Pons (tissue), 1 donor: ENCODE measurements around the gene IFNLR1.

Source experiments
- DNase-seq: peaks from one replicate; pipeline ENCODE4 v3.0.0-alpha.2; 2016; ENCODE audit warnings: low spot score

The IFNLR1 gene

DNA sequence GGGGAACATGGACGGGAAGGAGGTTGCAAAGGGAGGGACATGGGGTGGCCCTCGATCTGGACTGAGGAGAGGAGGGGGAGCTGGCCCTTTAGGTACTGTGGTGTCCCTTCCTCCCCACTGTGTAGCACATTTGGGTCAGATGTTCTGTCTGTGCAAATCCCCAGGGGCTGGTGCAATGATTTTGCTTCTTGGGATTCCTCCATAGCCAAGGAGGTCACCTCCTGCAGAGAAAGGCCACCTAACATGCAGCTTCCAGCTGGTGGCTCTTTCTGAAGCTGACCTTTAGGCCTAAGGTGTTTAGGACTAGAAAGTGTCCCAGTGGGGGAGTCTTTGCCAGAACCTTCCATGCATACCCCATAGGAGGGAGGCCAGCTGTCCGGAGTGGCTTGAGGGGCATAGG is 66.1 kb downstream of the IFNLR1 start:
- DNase-seq, result no peak

DNA sequence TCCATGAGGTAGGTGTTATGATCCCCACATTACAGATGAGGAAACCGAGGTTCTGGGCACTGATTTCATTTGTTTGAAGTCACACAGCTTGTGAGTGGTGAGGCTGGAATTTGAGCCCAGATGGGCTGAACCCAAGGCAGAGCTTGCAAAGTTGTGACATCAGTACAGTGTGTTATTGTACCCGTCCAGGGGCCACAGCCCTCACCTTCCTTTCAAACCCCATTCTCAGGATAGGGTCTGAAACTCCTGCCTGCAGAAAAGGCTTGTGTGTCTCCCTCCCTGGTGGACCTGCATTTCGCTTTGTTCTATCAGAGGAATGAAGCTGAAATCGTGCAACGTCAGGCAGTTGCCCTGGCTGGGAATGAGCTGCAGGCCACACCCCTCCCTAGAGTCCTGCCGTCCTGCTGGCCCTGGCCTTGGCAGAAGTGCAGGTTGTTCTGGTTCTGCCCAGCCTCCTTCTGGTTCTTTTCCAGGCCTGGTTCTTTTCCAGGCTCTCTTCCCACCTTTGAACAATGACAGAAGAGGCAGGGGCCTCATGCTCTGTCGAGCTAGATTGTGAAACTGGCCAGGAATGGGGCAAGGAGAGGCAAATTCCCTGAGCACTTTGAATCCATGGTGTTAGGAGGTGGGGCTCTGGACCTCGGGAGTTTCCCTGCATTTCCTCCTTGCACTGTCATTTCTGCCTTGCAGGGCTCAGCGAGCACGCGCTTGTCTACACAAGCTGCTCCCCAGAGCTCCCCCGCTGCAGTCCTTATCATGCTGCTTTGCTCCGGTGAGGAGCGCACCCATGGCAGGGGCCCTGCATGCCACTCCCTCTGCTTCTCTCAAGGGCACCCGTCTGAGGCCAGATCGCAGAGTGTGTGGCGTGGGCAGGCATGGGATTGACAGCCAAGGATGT is 67.0 kb downstream of the IFNLR1 start:
- no peak for DNase-seq

DNA sequence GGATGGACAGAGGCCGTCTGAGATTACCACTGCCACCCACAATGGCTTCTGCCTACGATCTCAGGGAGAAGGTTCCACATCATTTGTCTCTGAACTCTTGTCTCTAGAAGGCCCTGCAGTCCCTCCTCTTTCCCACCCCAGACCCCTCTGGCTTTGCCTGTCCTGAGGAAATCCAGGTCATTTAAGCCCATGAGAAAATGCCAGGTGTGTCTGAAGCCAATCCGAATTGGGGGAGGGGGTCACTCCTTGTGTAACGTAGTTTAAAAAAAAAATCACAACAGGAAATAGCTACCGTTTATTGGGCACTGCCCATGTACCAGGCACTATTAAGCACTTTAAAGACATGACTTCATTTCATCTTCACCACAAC is 67.6 kb downstream of the IFNLR1 start:
- DNase-seq, result no peak

DNA sequence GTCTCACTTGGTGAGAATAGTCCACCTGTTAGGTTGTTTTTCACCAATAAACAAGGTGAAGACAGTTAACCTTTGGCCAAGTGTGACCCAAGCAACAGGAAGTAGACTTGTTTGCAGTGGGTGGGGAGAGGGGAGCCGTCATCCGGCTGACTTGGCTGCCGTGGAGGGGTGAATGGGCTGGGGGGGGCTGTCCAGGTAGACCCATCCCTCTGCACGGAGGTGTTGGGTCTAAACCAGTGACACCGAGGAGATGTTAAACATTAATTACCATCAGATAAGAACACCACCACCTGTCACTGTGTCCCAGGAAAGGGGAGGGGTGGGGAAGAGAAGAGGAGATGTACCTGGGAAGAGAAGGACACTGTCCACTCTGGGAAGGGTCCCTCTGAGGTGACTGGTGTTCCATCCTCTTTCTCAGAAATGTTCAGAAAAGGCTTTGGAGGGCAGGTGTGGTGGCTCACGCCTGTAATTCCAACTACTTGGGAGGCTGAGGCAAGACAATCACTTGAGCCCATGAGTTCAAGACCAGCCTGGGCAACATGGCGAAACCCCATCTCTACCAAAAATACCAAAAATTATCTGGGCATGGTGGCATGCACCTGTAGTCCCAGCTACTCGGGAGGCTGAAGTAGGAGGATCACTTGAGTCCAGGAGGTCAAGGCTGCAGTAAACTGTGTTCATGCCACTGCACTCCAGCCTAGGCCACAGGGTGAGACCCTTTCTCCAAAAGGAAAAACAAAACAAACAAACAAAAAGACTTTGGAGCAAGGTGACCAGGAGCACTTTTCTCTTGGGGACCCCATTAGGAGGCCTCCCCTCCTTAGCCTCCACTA is 68.5 kb downstream of the IFNLR1 start:
- no peak for DNase-seq

DNA sequence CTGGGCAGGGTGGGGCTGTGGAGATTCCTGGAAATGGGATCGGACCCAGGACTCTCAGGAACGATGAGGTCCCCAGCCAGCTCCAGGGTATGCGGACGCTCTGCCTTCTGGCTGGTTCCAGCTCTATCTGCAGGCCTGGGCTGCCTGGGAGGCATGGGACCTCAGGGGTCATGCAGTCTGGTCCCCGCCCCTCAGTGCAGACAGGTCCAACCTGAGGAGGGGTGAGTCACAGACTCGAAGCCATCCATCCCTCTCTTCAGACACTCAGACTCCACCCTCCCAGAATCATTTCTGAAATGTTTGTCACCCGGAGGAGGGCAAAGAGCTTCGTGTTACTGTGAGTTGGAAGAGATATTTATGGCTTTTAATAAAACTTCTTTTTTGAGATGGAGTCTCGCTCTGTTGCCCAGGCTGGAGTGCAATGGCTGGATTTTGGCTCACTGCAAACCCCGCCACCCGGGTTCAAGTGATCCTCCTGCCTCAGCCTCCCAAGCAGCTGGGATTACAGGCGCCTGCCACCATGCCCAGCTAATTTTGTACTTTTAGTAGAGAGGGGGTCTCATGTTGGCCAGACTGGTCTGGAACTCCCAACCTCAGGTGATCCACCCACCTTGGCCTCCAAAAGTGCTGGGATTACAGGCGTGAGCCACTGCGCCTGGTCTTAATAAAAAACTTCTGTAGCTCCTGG is 69.2 kb downstream of the IFNLR1 start:
- DNase-seq, result no peak

DNA sequence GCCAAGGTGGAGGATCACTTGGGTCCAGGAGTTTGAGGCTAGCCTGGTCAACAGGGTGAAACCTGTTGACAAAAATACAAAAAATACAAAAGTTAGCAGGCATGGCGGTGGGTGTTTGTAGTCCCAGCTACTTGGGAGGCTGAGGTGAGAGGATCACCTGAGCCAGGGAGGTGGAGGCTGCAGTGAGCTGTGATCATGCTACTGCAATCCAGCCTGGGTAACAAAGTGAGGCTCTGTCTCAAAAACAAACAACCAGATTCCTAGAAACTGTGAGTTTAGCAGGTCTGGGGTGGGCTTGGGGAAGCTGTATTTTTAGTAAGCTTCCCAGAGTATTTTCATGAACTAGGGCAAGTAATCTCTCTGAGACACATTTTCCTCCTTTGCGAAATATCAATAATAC is 70.0 kb downstream of the IFNLR1 start:
- no peak for DNase-seq

DNA sequence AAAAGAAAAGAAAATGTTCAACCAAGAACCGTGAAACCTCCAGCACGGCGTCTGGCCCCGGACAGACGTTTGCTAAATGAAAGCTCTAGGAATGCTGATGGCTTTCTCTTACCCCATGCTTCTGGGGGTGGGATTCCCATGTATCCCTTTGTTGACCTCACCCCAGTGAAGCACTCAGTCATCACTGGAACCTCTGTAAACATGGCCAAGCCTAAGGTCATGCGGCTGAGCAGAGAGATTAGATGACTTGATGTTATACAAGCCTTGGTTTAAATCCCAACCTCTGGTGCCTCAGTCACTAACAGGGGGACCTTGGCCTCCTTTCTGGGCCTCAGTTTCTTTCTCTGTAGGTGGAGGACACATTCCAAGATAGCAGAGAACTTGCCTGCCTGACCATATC is 72.3 kb downstream of the IFNLR1 start:
- no peak for DNase-seq

DNA sequence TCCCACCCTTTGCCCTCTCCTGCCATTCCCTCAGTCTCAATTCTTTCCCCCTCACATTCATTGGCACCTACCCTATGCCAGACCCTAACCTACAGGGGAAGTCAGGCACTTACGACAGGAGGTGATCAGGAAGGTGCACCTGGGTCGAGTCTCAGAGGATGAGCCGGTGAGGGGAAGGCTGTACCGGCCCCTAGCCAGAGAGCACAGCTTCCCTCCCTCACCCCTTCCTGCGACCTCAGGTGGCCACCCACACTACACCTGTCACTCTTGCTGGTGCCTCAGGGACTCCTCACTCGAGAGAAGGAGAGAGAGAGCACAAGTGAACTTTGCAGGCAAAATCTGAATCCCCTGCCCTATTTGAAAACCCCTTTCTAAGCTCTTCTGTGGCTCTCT is 73.5 kb downstream of the IFNLR1 start:
- no peak for DNase-seq

DNA sequence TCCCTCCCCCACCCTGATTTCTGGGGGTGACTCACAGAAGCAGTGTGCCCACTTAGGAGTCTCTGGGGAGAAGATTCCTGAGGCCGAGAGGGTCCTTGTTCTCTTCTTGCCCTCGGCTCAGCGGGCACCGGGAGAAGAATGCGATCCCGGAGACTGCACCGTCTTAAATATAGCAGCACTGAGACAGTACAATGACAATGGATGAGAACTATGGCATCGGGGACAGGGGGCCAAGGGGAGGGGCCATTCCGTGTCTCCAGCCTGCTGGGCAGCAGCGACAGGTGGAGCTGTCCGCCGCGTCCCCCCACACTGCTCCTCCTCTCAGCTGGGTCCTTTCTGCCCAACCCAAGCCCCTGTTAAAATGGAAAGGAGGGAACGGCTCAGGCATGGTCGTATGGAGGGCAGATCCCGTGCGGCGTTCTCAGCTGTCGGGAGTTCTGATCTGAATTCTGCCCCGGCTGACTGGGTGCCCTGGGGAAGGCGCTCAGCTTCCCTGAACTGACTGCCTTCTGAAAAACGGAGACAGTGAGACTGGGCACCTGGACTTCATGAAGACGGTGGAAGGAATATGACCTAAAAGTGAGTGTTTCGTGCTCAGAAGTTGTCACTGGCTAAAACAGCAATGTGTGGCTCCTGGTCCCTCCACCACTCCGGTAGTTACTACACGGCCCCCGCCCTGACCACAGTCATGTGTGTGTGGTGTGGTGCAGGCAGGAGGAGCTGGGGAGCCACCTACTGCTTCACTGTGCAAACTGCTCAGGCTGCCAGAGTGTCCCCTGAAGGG is 74.9 kb downstream of the IFNLR1 start, which contains the start of gene MYOM3:
Gene MYOM3, minus strand, starts transcription at position 140 of the 784 bp plus-strand sequence. CDS start 3,499 bp downstream, outside the sequence.
- peak; percentile 37 for DNase-seq

DNA sequence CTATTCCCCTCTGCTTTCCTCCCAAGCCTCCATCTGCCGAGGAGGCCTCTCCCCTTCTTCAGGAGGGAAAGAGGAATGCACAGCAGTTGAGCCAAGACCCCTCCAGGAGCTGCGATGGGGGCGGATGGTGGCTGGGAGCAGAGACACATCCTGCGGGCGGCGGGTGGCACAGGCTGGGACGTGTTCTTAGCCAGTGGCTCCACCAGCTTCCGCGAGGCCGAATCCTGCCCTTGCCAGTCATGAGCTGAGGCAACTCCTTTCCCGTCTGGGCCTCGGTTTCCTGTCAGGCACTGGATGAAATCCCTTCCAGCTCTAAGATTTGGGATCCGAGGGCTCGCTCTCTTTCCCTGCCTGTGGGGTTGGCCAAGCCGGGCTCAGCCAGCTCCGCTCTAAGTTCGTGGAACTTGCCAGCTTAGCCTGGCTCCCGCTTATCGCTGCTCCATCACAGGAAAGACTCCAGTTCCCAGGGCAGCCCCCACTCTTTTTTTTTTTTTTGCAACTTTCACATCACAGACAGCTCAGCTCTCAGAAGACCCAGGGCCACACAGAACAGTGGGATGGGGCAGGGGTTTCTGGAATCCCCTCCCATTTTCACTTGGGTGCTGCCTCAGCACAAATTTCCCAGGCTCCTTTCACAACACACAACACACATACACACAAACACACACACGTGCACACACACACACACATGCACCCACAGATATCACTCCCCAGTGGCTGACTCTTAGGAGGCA is 75.7 kb downstream of the IFNLR1 start:
- DNase-seq, result no peak

DNA sequence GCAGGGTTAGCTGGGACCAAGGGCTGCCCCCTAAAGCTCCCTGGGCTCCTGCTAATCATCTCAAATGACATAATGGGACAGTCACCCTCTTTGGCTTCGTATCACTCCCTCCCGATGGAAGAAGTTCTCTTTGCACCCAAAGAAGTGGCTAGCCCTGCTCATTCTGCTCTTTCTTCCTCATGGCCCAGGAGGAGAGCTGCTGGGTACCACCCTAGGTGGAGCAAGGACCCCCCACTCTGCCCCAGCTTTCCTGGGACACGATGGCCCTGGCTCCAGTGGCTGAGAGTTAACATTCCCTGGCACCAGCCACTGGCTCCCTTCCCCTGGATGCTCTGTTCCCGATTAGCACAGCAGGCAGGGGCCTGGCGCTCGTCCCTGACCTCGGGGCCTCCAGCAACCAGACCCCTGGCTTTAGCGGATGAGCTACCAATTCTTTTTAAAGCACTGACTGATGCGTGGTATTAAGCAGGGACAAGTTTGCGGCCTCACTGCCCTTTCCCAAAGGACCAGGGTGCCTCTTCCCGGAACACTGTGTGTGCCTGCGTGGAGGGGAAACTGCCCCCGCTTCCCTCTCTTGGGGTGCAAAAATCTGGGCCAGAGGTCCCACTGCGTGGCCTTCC is 76.3 kb downstream of the IFNLR1 start:
- DNase-seq, result no peak

DNA sequence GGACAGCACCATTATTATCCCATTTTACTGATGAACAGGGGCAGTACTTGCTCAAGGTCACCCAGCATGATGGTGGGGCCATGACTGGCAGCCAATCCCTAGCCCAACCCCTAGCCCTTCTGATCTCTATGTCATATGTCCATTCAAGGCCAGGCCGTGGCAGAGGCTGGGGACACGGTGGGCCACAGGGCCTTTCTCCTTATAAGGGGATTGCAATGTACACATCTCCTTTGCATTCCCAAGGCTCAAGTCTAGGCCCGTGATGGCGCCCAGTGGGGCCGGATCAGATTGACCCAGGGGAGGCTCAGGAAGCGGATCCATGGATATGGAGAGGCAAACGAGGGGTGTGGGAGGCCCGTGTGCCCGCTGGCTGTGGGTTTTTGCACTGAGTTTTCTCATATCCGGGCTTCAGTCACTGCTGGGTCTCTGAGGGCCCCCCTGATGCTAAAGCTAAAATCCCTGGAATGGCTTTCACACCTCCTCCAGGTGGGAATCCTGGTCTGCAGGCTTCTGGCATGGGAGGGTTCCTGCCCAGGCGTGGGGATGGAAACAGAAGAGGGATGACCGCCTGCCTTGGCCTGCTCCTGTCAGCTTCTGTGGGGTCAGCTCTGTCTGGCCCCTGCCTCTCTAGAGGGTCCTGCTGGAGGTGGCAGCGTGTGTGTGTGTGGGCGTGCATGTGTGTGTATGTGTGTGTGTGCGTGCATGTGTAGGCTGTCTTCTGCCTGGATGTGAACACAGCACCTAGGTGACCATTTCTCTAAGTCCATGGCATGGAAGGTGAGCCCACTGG is 77.2 kb downstream of the IFNLR1 start:
- DNase-seq, result no peak

DNA sequence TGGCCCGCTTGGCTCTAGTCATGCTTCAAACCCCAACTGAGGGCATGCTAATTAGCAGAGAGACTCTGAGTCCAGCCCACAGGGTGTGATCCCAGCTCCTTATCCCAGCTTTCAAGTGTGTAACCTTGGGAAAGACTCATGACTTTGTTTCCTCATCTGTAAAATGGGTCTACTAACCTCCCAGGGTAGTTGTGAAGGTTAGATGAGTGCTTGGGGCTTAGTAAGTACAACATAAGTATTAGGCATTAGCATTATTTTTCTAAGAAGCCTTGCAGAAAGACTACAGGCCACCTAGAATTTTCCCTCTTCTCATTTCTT is 78.0 kb downstream of the IFNLR1 start:
- no peak for DNase-seq

DNA sequence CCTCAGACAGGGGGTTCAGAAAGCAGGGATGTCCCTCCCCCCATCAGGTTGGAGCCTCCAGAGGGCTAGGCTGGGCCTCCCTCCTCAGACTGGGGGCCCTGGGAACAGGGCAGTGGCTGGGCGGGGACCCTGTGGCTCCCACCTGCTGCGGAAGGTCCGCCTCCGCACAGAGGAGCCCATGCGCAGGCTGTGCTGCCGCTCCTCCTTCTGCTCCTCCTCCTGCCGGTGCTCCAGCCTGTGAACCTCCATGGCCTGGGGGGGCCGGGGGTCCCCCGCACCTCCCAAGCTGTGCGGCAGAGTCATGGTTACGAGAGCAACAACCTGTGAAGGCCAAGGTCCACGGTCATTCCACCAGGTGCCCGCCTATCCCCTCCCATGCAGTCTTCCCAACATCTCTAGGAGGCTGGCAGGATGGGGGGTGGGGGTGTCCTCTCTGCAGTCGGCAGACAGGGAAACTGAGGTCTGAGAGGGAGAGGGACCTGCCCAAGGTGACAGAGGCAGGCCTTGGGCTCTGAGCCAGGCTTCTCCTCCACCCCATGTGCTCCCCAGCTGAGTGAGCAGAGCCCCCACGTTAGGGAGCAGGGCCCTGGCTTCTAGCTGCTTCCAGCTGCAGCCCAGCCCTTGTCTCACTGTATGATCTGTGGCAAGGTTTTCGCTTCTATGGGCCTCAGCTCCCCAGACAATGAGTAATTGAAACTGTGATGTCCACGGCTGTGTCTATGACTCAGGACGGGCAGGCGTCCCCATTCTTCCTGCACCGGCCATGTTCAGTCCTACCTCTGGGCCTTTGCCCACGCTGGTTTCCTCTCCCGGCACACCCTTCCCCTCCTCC is 78.5 kb downstream of the IFNLR1 start:
- DNase-seq, result peak; percentile 14

DNA sequence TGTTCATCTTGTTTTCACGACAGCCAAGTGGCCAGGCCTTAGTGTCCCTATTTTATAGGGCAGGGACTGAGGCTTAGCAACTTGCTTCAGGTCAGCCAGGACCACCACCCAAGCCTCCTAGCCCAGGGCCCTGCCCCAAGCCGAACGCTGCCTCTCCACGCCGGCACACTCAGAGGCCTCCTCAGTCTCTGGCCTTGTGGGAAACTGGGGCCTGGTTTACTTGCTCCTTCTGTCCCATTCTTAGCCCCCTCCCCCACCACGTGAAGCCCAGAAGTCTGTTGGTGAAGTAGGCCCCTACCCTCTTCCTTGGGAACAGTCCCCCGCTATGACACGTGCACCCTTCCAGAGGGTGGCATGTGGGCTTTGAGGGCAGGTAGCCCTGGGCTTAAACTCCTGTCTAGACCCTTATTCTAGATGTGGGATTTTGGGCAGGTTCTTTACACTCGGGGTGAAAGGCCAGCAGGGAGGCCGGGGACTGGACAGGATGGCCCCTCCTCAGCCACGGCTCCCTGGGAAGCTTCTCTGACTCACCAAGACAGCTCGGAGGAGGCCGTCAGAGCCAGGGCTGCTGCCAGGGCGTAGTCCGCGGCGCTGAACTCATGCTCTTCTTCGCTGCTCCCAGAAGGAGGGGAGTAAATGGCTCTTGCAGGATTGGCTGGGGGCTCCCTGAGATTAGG is 79.5 kb downstream of the IFNLR1 start:
- DNase-seq, result no peak

DNA sequence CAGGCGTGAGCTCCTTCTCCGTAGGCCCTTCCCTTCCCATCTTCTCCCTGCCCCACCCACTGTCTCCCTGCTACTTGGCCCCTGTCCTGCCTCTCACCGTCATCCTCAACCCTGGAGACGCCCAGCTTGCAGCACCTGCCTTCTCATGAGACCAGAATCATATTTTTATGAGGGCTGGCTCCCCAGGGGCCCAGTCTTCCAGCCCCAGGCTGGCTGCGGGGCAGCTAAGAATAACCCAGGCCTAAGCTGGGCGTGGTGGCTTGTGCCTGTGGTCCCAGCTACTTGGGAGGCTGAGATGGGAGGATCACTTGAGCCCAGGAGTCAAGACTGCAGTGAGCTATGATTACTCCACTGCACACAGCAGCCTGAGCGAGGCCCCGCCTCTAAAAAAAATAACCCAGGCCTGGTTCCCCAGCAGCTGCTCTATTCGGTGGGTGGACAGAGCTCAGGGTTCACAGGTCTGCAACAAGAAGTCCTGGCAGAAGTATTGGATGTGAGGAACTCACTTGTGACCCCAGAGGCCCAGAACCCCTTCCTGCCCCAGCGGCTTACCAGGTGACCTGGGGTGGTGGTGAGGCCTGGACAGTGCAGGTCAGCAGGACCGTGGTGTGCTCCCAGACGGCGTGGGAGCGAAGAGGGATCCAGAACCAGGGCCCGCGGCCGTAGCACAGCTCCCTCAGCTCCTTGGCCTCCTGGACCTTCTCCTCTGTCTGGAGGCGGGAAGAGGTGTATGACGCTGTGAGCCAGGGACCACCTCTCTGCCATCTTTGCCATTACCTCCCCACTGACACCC is 81.5 kb downstream of the IFNLR1 start:
- DNase-seq, result no peak

DNA sequence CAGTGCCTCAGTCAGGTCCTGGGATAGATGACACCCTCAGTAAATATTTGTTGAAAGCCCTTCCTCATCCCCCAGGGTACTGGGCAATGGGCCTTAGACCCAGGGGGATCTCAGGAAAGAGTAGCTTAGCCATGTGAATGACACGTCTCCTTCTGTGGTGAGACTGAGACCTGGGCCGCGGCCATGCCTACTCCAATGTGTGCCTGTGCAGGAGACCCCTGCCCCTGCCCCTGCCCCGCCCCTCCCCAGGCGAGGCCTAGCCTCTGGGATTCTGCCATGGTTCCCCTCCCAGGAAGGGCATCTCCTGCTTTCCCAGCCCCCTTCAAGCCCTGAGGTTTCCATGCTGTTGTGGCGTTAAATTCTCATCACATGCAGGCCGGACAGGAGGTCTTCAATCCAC is 82.2 kb downstream of the IFNLR1 start:
- DNase-seq, result no peak
